Activated CD4-positive, alpha-beta T cell treated with anti-CD3 and anti-CD28 coated beads, Interleukin-2, amount 50 U/mL, for 1 hour (primary cell): Measurements from ENCODE around the gene RFX4.
"Not testable (repeated sequence)": the region's sequence is repeated elsewhere in the genome, so short reads cannot be mapped to it uniquely, and the experiment has no call there.

Source experiments
- DNase-seq: peaks from one replicate; pipeline ENCODE4 v3.0.0-alpha.2; 2020

RFX4 gene

GRCh38 chr12:106647793-106648514, 65.2 kb downstream of the RFX4 start:
- DNase-seq = no peak

GRCh38 chr12:106648736-106649135, 65.9 kb downstream of the RFX4 start:
- DNase-seq = no peak

- no peak for DNase-seq
These were observed 68.7 kb downstream of the RFX4 start for GRCh38 chr12:106651552-106651951.

- DNase-seq = no peak
These were observed 69.8 kb downstream of the RFX4 start for GRCh38 chr12:106652510-106653015.

GRCh38 chr12:106655577-106655976, 72.8 kb downstream of the RFX4 start:
- no peak for DNase-seq

GRCh38 chr12:106657488-106657887, 74.7 kb downstream of the RFX4 start:
- no peak for DNase-seq

- no peak for DNase-seq
These were observed 80.6 kb downstream of the RFX4 start for GRCh38 chr12:106663385-106663784.

- no peak for DNase-seq
These were observed 86.4 kb downstream of the RFX4 start for GRCh38 chr12:106669216-106669615.

- no peak for DNase-seq
These were observed 87.3 kb downstream of the RFX4 start for GRCh38 chr12:106670131-106670530.

GRCh38 chr12:106671840-106672239, 89.0 kb downstream of the RFX4 start:
- DNase-seq = no peak

- DNase-seq = no peak
These were observed 89.7 kb downstream of the RFX4 start for GRCh38 chr12:106672314-106673025.

GRCh38 chr12:106673141-106673540, 90.3 kb downstream of the RFX4 start:
- no peak for DNase-seq

GRCh38 chr12:106675651-106676435, 93.0 kb downstream of the RFX4 start:
- DNase-seq = no peak

GRCh38 chr12:106679574-106679973, 96.8 kb downstream of the RFX4 start:
- DNase-seq = no peak

- DNase-seq = no peak
These were observed 97.5 kb downstream of the RFX4 start for GRCh38 chr12:106680280-106680679.

- no peak for DNase-seq
These were observed 98.4 kb downstream of the RFX4 start for GRCh38 chr12:106681210-106681609.

- DNase-seq = no peak
These were observed 99.9 kb downstream of the RFX4 start for GRCh38 chr12:106682594-106683234.

- DNase-seq = no peak
These were observed 101.7 kb downstream of the RFX4 start for GRCh38 chr12:106684497-106684896.

- no peak for DNase-seq
These were observed 102.6 kb downstream of the RFX4 start for GRCh38 chr12:106685381-106685780.

- no peak for DNase-seq
These were observed 104.9 kb downstream of the RFX4 start for GRCh38 chr12:106687672-106688071.

- DNase-seq = no peak
These were observed 107.9 kb downstream of the RFX4 start for GRCh38 chr12:106690569-106691305.

- not testable (repeated sequence) for DNase-seq
These were observed 109.2 kb downstream of the RFX4 start for GRCh38 chr12:106692033-106692432.
